Breast epithelium (tissue), 4 donors: ENCODE results near the gene HPCA. TPM values are rescaled to one million over a fixed set of nuclear protein-coding genes. Genes with fewer than 3 reads are reported as not detected.

Experiments used
- DNase-seq, 2 donors: peaks; one replicate each; pipeline ENCODE4 v3.0.0-alpha.2; 2019; ENCODE audit warnings: low spot score in 2 of 2
- H3K27ac ChIP-seq, 2 donors: fragments of 200-600 bp; sonication (generic) in 1 of 2; one replicate each; pipeline ENCODE4 v1.5.1; 2016 to 2019; ENCODE audit warnings: mild to moderate bottlenecking in 1 of 2
- H3K27me3 ChIP-seq, 2 donors: fragments of 200-600 bp; sonication (generic) in 1 of 2; one replicate each; pipeline versions ENCODE4 v1.5.1 to v1.6.0; 2017 to 2019; ENCODE audit warnings: control low read depth in 1 of 2, mild to moderate bottlenecking in 1 of 2
- H3K36me3 ChIP-seq: fragments of 200-600 bp; one replicate; pipeline ENCODE4 v1.5.1; 2019
- H3K4me1 ChIP-seq, 2 donors: fragments of 200-600 bp; sonication (generic); one replicate each; pipeline ENCODE4 v1.5.1; 2016 to 2019; ENCODE audit warnings: control low read depth in 1 of 2
- H3K4me3 ChIP-seq, 3 donors: fragments of 200-600 bp; sonication (generic); 1 replicate in 2 of 3; 2 replicates in 1 of 3; pipeline ENCODE4 v1.5.1; 2016 to 2019; ENCODE audit warnings: mild to moderate bottlenecking in 3 of 3, moderate library complexity in 2 of 3
- H3K9me3 ChIP-seq, 2 donors: fragments of 200-600 bp; sonication (generic) in 1 of 2; one replicate each; pipeline ENCODE4 v1.5.1; 2016 to 2019; ENCODE audit warnings: control low read depth in 1 of 2
- POLR2A ChIP-seq: fragments of 450-650 bp; IDR thresholded peaks from one replicate; pipeline ENCODE4 v1.6.1; 2016; ENCODE audit warnings: antibody characterized with exemption, mild to moderate bottlenecking, moderate library complexity
- POLR2AphosphoS5 ChIP-seq, 3 donors: sonication (generic); formaldehyde crosslinking; IDR thresholded peaks; one replicate each; pipeline ENCODE4 v1.6.1; 2017; ENCODE audit warnings: antibody characterized with exemption in 3 of 3
- intact Hi-C: fragments of 100-400 bp; cut with DNase I; formaldehyde crosslinking; loops from one replicate; pipeline ENCODE4 v1.15.1; 2023; ENCODE audit warnings: low total_unique reads
- total RNA-seq, 3 donors: library from RNA; depleted of rRNA; stranded (reverse); fragments of >200 nt; gene quantifications; one replicate each; pipeline ENCODE4 v1.1.0, GENCODE V29; 2016
- TF ChIP-seq, protein P1 (sequence below), 3 donors: fragments of 450-650 bp; IDR thresholded peaks; one replicate each; pipeline ENCODE4 v1.5.1; 2016 to 2017; ENCODE audit warnings: antibody characterized with exemption in 3 of 3, mild to moderate bottlenecking in 3 of 3, moderate library complexity in 3 of 3

The HPCA gene
- total RNA-seq, 3 donors from 2014 or later: 2.0 TPM; not detected in 2

DNA sequence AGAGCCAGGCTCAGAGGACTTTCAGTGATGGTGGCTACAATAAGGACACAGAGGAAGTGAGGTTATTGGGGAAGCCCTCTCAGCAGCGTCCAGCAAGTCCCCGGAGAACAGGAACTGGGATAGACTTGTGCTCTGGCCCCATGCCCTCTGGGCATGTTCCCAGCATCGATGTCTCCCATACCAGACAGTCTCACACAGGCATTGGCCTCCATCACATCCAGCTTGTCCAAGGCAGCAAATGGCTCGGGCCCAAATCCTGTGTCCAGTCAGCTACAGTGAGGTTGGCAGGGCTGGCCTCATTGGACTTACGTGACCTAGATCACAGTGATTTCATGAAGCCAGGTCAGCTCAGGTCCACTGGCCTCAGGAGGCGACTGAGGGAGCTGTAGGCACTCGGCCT lies 34.5 kb downstream of the HPCA start:
- Histone ChIP-seq H3K4me3 (no peak overlapping the region), H3K27me3 (peaks cover 0 to 11% of the 10 kb centered on the region in 2 donors), H3K27ac (no peak overlapping the region), H3K4me1 (no peaks in the 10 kb centered on the region), H3K36me3 (no peaks in the 10 kb centered on the region), H3K9me3 (no peaks in the 10 kb centered on the region)
- no peak for DNase-seq
- TF ChIP-seq POLR2AphosphoS5 (IDR thresholded peaks at IDR 0.05) (no peak), POLR2A (no peak)
- TF ChIP-seq, protein P1, sequence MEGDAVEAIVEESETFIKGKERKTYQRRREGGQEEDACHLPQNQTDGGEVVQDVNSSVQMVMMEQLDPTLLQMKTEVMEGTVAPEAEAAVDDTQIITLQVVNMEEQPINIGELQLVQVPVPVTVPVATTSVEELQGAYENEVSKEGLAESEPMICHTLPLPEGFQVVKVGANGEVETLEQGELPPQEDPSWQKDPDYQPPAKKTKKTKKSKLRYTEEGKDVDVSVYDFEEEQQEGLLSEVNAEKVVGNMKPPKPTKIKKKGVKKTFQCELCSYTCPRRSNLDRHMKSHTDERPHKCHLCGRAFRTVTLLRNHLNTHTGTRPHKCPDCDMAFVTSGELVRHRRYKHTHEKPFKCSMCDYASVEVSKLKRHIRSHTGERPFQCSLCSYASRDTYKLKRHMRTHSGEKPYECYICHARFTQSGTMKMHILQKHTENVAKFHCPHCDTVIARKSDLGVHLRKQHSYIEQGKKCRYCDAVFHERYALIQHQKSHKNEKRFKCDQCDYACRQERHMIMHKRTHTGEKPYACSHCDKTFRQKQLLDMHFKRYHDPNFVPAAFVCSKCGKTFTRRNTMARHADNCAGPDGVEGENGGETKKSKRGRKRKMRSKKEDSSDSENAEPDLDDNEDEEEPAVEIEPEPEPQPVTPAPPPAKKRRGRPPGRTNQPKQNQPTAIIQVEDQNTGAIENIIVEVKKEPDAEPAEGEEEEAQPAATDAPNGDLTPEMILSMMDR (IDR thresholded peaks at IDR 0.05): no peak
- intact Hi-C loops: no loop called here

DNA sequence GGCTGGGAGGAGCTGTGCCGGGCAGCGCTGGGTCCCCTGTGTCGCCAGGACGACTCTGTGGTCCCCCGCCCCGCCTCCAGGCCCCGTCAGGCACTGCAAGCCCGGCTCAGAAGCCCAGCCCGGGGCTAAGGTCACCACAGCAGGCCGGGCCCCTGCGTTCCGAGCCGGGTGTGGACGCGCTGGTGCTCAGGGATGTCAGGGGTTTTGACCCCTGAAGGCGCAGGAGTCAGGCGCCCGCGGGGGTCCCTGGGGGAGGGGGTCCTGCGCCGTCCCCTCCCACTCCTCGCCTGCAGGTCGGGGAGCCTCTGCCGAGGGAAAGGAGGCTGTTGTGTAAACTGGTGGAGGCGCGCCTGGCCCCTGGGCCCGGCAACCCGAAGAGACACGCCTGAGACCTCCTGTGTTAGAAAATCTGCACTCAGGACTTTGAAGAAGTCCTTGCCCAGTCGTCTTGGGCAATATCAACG lies 38.6 kb downstream of the HPCA start:
- peak overlapping the region in 1 of 3 donors; percentile 35 for H3K4me3 ChIP-seq
- H3K27me3 ChIP-seq: peaks cover 0 to 11% of the 10 kb centered on the region in 2 donors
- H3K36me3 ChIP-seq: no peaks in the 10 kb centered on the region
- no peaks in the 10 kb centered on the region for H3K9me3 ChIP-seq
- no peak for DNase-seq
- no peaks in the 10 kb centered on the region for H3K4me1 ChIP-seq
- no peak overlapping the region for H3K27ac ChIP-seq
- TF ChIP-seq, protein P1 (IDR thresholded peaks at IDR 0.05): no peak
- TF ChIP-seq POLR2A: no peak
- no peak for TF ChIP-seq POLR2AphosphoS5 (IDR thresholded peaks at IDR 0.05)
- intact Hi-C loops: no loop called here

DNA sequence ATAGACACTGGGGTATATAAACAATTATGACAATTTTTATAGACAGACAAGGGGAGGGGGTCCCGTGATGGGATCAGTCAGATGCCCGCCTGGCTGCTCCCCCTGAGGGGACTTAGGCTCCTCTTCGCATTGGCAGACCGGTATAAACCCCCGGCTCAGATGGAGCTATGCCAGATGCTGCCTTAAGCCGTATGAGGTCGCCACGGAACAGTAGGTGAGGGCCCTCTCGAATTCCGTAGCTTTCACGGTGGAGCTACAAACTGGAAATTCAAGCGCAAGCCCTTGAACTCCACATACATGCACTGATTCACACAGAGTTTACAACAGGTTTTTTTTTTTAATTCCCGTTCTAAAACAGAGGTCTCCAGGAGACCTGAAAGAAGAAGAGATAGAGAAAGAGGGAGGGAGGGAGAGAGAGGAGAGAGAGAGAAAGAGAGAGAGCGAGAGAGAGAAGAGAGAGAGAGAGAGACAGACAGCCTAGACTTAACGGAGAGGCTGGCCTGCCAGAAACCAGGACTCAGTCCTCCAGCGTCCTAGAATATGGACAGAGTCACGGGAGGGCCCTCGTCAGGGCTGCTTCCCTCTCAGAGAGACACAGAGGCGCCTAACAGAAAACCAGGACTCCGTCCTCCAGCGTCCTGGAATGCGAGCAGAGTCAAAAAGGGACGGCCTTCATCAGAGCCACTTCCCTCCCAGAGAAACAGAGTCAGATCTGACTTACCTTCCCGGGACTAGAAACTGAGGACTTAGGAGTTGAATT lies 39.3 kb downstream of the HPCA start:
- no peaks in the 10 kb centered on the region for H3K9me3 ChIP-seq
- no peak for DNase-seq
- H3K36me3 ChIP-seq: no peaks in the 10 kb centered on the region
- no peak overlapping the region for H3K27ac ChIP-seq
- no peak overlapping the region for H3K4me3 ChIP-seq
- no peaks in the 10 kb centered on the region for H3K4me1 ChIP-seq
- peaks cover 0 to 11% of the 10 kb centered on the region in 2 donors for H3K27me3 ChIP-seq
- intact Hi-C loops: no loop called here
- TF ChIP-seq, protein P1 (IDR thresholded peaks at IDR 0.05): no peak
- no peak for TF ChIP-seq POLR2AphosphoS5 (IDR thresholded peaks at IDR 0.05)
- no peak for TF ChIP-seq POLR2A

DNA sequence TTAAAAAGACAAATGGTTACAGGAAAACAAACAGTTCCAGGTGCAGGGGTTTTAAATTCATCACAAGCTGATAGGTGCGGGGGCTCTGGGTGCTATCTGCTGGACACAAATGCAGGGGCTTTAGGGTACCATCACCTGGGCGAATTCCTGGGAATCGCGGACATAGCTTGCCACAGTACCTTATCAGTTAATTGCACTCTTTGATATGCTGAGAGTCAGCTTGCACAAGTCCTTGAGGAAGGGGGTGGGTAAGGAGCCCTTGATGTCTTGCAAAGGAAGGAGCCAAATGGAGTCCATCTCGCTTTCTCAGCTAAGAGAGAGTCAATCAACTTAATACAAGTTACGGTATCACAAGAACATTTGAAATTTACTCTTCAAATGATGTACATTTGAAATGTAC lies 40.3 kb downstream of the HPCA start:
- Histone ChIP-seq H3K27ac (no peak overlapping the region), H3K9me3 (no peaks in the 10 kb centered on the region), H3K4me1 (no peaks in the 10 kb centered on the region), H3K36me3 (no peaks in the 10 kb centered on the region), H3K4me3 (no peak overlapping the region), H3K27me3 (peaks cover 0 to 11% of the 10 kb centered on the region in 2 donors)
- DNase-seq: no peak
- TF ChIP-seq, protein P1 (IDR thresholded peaks at IDR 0.05): no peak
- TF ChIP-seq POLR2A: no peak
- TF ChIP-seq POLR2AphosphoS5 (IDR thresholded peaks at IDR 0.05): no peak
- intact Hi-C loops: no loop called here

DNA sequence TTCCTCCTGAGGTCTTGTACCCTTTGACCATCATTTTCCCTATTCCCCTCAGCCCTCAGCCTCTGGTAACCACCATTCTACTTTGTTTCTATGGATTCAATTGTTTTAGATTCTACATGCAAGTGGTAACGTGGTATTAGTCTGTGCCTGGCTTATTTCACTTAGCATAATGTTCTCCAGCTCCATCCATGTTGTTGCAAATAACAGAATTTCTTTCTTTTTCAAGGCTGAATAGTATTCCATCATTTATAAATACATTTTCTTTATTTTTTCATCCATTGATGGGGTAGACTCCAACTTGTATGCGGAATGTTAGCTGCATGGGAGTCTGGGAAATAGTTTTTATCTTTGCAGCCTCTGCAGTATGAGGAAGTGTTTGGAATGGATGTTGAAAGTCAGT lies 41.1 kb downstream of the HPCA start:
- no peak overlapping the region for H3K27ac ChIP-seq
- no peaks in the 10 kb centered on the region for H3K4me1 ChIP-seq
- H3K36me3 ChIP-seq: no peaks in the 10 kb centered on the region
- TF ChIP-seq, protein P1 (IDR thresholded peaks at IDR 0.05): no peak
- TF ChIP-seq POLR2A (no peak), POLR2AphosphoS5 (IDR thresholded peaks at IDR 0.05) (no peak)
- no peaks in the 10 kb centered on the region for H3K9me3 ChIP-seq
- no peak for DNase-seq
- intact Hi-C loops: no loop called here
- H3K4me3 ChIP-seq: no peak overlapping the region
- peaks cover 0 to 11% of the 10 kb centered on the region in 2 donors for H3K27me3 ChIP-seq
